Measurements from ENCODE around the gene FNDC11.
A peak's percentile ranks its signal among the peaks of the same experiment; 100 is the strongest.

The FNDC11 gene

GRCh38 chr20:63540417-63541186 is 13.4 kb upstream of the FNDC11 start:
- DNase-seq (ENCODE audit: low read depth in 2 of 2): no peak

GRCh38 chr20:63541371-63541770 is 12.6 kb upstream of the FNDC11 start:
- no peak for DNase-seq (ENCODE audit: low read depth in 2 of 2)

GRCh38 chr20:63542031-63542559 is 11.9 kb upstream of the FNDC11 start:
- no peak for DNase-seq (ENCODE audit: low read depth in 2 of 2)

- DNase-seq (ENCODE audit: low read depth in 2 of 2): no peak
Observed at GRCh38 chr20:63542696-63543095, 11.3 kb upstream of the FNDC11 start.

GRCh38 chr20:63543131-63543530 is 10.8 kb upstream of the FNDC11 start:
- DNase-seq (ENCODE audit: low read depth in 2 of 2): no peak

- DNase-seq (ENCODE audit: low read depth in 2 of 2): no peak
Observed at GRCh38 chr20:63543733-63544132, 10.2 kb upstream of the FNDC11 start.

- no peak for DNase-seq (ENCODE audit: low read depth in 2 of 2)
Observed at GRCh38 chr20:63544241-63544957, 9.6 kb upstream of the FNDC11 start.

- no peak for DNase-seq (ENCODE audit: low read depth in 2 of 2)
Observed at GRCh38 chr20:63544958-63545516, 8.9 kb upstream of the FNDC11 start.

- no peak for DNase-seq (ENCODE audit: low read depth in 2 of 2)
Observed at GRCh38 chr20:63545814-63546213, 8.1 kb upstream of the FNDC11 start.

GRCh38 chr20:63546256-63546955 is 7.6 kb upstream of the FNDC11 start:
- DNase-seq (ENCODE audit: low read depth in 2 of 2): no peak

- no peak for DNase-seq (ENCODE audit: low read depth in 2 of 2)
Observed at GRCh38 chr20:63546956-63547724, 6.8 kb upstream of the FNDC11 start.

- DNase-seq (ENCODE audit: low read depth in 2 of 2): no peak
Observed at GRCh38 chr20:63547725-63548480, 6.1 kb upstream of the FNDC11 start, which contains the start of gene SRMS. Gene SRMS (minus strand): TSS chr20:63547749. CDS start chr20:63547463, 286 bp downstream.

GRCh38 chr20:63548542-63548941 is 5.4 kb upstream of the FNDC11 start:
- no peak for DNase-seq (ENCODE audit: low read depth in 2 of 2)

- no peak for DNase-seq (ENCODE audit: low read depth in 2 of 2)
Observed at GRCh38 chr20:63549019-63549418, 4.9 kb upstream of the FNDC11 start.

GRCh38 chr20:63549679-63550282 is 4.2 kb upstream of the FNDC11 start:
- DNase-seq (ENCODE audit: low read depth in 2 of 2): no peak

- DNase-seq (ENCODE audit: low read depth in 2 of 2): no peak
Observed at GRCh38 chr20:63551068-63551467, 2.9 kb upstream of the FNDC11 start.

GRCh38 chr20:63552481-63553249 is 1.3 kb upstream of the FNDC11 start:
- DNase-seq (ENCODE audit: low read depth in 2 of 2): no peak

GRCh38 chr20:63553251-63553932 is 567 bp upstream of the FNDC11 start:
- DNase-seq (ENCODE audit: low read depth in 2 of 2): peak; percentile 82 to 94

Data from stimulated activated CD4-positive, alpha-beta T cell treated with anti-CD3 and anti-CD28 coated beads, Interleukin-4, amount 100 ng/mL, for 48 hours (primary cell).